ENCODE results near the gene ELFN2.

The ELFN2 gene

GRCh38 chr22:37435970-37436603, 8.8 kb upstream of the ELFN2 start:
- H3K4me2 ChIP-seq (ENCODE audit: low read depth, low read length, poor library complexity, severe bottlenecking), result no peak overlapping the region
- H3K4me1 ChIP-seq (ENCODE audit: insufficient read depth, low read length, poor library complexity, severe bottlenecking), result no peaks in the 10 kb centered on the region
- H3K9me2 ChIP-seq (replicated peaks; ENCODE audit: low read depth, low read length), result no peaks in the 10 kb centered on the region
- TF ChIP-seq CTCF (conservative IDR thresholded peaks at IDR 0.05; ENCODE audit: low read length) (no peak), EZH2phosphoT487 (IDR thresholded peaks at IDR 0.05; ENCODE audit: borderline replicate concordance) (no peak)
- no peaks in the 10 kb centered on the region for H4K20me1 ChIP-seq (ENCODE audit: insufficient read depth, low read length, poor library complexity, severe bottlenecking)
- no peak overlapping the region for H3K9ac ChIP-seq (ENCODE audit: low read depth, low read length, poor library complexity, severe bottlenecking)
- no peaks in the 10 kb centered on the region for H3F3A ChIP-seq (ENCODE audit: low read depth)
- no peaks in the 10 kb centered on the region for H3K36me3 ChIP-seq (ENCODE audit: insufficient read depth, low read length)
- no peaks in the 10 kb centered on the region for H3K9me3 ChIP-seq (ENCODE audit: insufficient read depth, low read depth, low read length)
- H2AFZ ChIP-seq (ENCODE audit: low read length), result no peak overlapping the region
- no peak overlapping the region for H3K4me3 ChIP-seq (ENCODE audit: low read length, poor library complexity, severe bottlenecking)
- no peaks in the 10 kb centered on the region for H3K27me3 ChIP-seq (ENCODE audit: insufficient read depth, low read length, poor library complexity, severe bottlenecking)
- H3K79me2 ChIP-seq (ENCODE audit: insufficient read depth, low read length), result no peaks in the 10 kb centered on the region

- H3K36me3 ChIP-seq (ENCODE audit: insufficient read depth, low read length), result no peaks in the 10 kb centered on the region
- H3K9me3 ChIP-seq (ENCODE audit: insufficient read depth, low read depth, low read length), result no peaks in the 10 kb centered on the region
- no peaks in the 10 kb centered on the region for H3K27me3 ChIP-seq (ENCODE audit: insufficient read depth, low read length, poor library complexity, severe bottlenecking)
- no peaks in the 10 kb centered on the region for H3K9me2 ChIP-seq (replicated peaks; ENCODE audit: low read depth, low read length)
- H3K4me3 ChIP-seq (ENCODE audit: low read length, poor library complexity, severe bottlenecking), result no peak overlapping the region
- TF ChIP-seq CTCF (conservative IDR thresholded peaks at IDR 0.05; ENCODE audit: low read length) (no peak), EZH2phosphoT487 (IDR thresholded peaks at IDR 0.05; ENCODE audit: borderline replicate concordance) (no peak)
- no peaks in the 10 kb centered on the region for H3K4me1 ChIP-seq (ENCODE audit: insufficient read depth, low read length, poor library complexity, severe bottlenecking)
- H3F3A ChIP-seq (ENCODE audit: low read depth), result no peaks in the 10 kb centered on the region
- no peaks in the 10 kb centered on the region for H3K79me2 ChIP-seq (ENCODE audit: insufficient read depth, low read length)
- no peak overlapping the region for H3K4me2 ChIP-seq (ENCODE audit: low read depth, low read length, poor library complexity, severe bottlenecking)
- no peak overlapping the region for H3K9ac ChIP-seq (ENCODE audit: low read depth, low read length, poor library complexity, severe bottlenecking)
- H4K20me1 ChIP-seq (ENCODE audit: insufficient read depth, low read length, poor library complexity, severe bottlenecking), result no peaks in the 10 kb centered on the region
- no peak overlapping the region for H2AFZ ChIP-seq (ENCODE audit: low read length)
Measured at GRCh38 chr22:37433786-37434185, 6.5 kb upstream of the ELFN2 start.

DNA sequence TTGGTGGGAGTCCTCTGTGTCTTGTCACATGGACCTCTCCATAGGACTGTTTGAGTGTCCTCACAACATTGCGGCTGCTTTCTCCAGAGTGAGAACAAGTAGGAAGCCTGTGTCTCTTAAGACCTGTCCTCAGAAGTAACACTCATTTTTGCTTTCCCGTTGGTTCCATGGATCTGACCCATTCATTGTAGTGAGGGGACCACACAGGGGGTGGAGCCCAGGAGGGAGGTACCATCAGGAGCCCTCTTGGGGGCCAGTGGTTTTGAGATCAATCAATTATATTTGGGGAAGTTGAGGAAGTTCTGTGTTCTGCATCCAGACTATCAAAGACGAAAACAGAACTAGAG, 5.4 kb upstream of the ELFN2 start:
- no peaks in the 10 kb centered on the region for H3K27me3 ChIP-seq (ENCODE audit: insufficient read depth, low read length, poor library complexity, severe bottlenecking)
- H3K79me2 ChIP-seq (ENCODE audit: insufficient read depth, low read length), result no peaks in the 10 kb centered on the region
- no peak overlapping the region for H3K4me3 ChIP-seq (ENCODE audit: low read length, poor library complexity, severe bottlenecking)
- H3K9me2 ChIP-seq (replicated peaks; ENCODE audit: low read depth, low read length), result no peaks in the 10 kb centered on the region
- H3K4me1 ChIP-seq (ENCODE audit: insufficient read depth, low read length, poor library complexity, severe bottlenecking), result no peaks in the 10 kb centered on the region
- no peaks in the 10 kb centered on the region for H3K9me3 ChIP-seq (ENCODE audit: insufficient read depth, low read depth, low read length)
- H3K36me3 ChIP-seq (ENCODE audit: insufficient read depth, low read length), result no peaks in the 10 kb centered on the region
- TF ChIP-seq CTCF (conservative IDR thresholded peaks at IDR 0.05; ENCODE audit: low read length), result no peak
- TF ChIP-seq EZH2phosphoT487 (IDR thresholded peaks at IDR 0.05; ENCODE audit: borderline replicate concordance), result no peak
- H2AFZ ChIP-seq (ENCODE audit: low read length), result no peak overlapping the region
- no peak overlapping the region for H3K4me2 ChIP-seq (ENCODE audit: low read depth, low read length, poor library complexity, severe bottlenecking)
- H4K20me1 ChIP-seq (ENCODE audit: insufficient read depth, low read length, poor library complexity, severe bottlenecking), result no peaks in the 10 kb centered on the region
- no peaks in the 10 kb centered on the region for H3F3A ChIP-seq (ENCODE audit: low read depth)
- no peak overlapping the region for H3K9ac ChIP-seq (ENCODE audit: low read depth, low read length, poor library complexity, severe bottlenecking)

Data from Loucy (cell line).